Esophagus muscularis mucosa (tissue), 4 donors: ENCODE measurements around the gene ELL3. TPM values are rescaled to one million over a fixed set of nuclear protein-coding genes. Genes with fewer than 3 reads are reported as not detected.

Experiments used
- DNase-seq: peaks from one replicate; pipeline ENCODE4 v3.0.0-alpha.2; 2017; ENCODE audit errors: extremely low spot score
- H3K27ac ChIP-seq, 4 donors: fragments of 200-600 bp; sonication (generic); replicated peaks in 1 of 4; 1 replicate in 3 of 4; 2 replicates in 1 of 4; pipeline ENCODE4 v1.5.1; 2016 to 2019; ENCODE audit warnings: mild to moderate bottlenecking in 1 of 4
- H3K27me3 ChIP-seq, 4 donors: fragments of 200-600 bp; sonication (generic); one replicate each; pipeline versions ENCODE4 v1.5.1 to v1.6.0; 2016 to 2019
- H3K36me3 ChIP-seq, 4 donors: fragments of 200-600 bp; sonication (generic); one replicate each; pipeline ENCODE4 v1.5.1; 2016 to 2019
- H3K4me1 ChIP-seq, 4 donors: fragments of 200-600 bp; sonication (generic); one replicate each; pipeline ENCODE4 v1.5.1; 2016 to 2019
- H3K4me3 ChIP-seq, 4 donors: fragments of 200-600 bp; sonication (generic); 1 replicate in 2 of 4; 2 replicates in 2 of 4; pipeline ENCODE4 v1.5.1; 2016 to 2019; ENCODE audit warnings: mild to moderate bottlenecking in 4 of 4, moderate library complexity in 1 of 4
- H3K9me3 ChIP-seq, 4 donors: fragments of 200-600 bp; sonication (generic); 1 replicate in 3 of 4; 2 replicates in 1 of 4; pipeline ENCODE4 v1.5.1; 2016 to 2019
- CTCF ChIP-seq, 3 experiments: fragments of 200-600 bp in 2 of 3; fragments of 450-650 bp in 1 of 3; sonication (generic) in 2 of 3; IDR thresholded peaks; one replicate each; pipeline ENCODE4 v1.5.1; 2017 to 2019; ENCODE audit warnings: antibody characterized with exemption in 3 of 3, mild to moderate bottlenecking in 2 of 3, moderate library complexity in 1 of 3
- EP300 ChIP-seq: sonication (generic); formaldehyde crosslinking; IDR thresholded peaks from one replicate; pipeline ENCODE4 v1.6.1; 2017; ENCODE audit warnings: antibody characterized with exemption
- POLR2A ChIP-seq: fragments of 450-650 bp; IDR thresholded peaks from one replicate; pipeline ENCODE4 v1.6.1; 2017; ENCODE audit warnings: antibody characterized with exemption, moderate library complexity, mild to moderate bottlenecking, low read depth
- POLR2AphosphoS5 ChIP-seq, 2 donors: sonication (generic); formaldehyde crosslinking; IDR thresholded peaks; one replicate each; pipeline ENCODE4 v1.6.1; 2017; ENCODE audit warnings: antibody characterized with exemption in 2 of 2
- WGBS: methylation state at CpG from one replicate; pipeline ENCODE4 v1.1.5; 2018; 5-methylcytosine and 5-hydroxymethylcytosine counted together
- intact Hi-C: fragments of 100-400 bp; cut with DNase I; formaldehyde crosslinking; loops from one replicate; pipeline ENCODE4 v1.15.1; 2023
- total RNA-seq, 4 donors: library from RNA; depleted of rRNA; stranded (reverse); fragments of >200 nt; gene quantifications; one replicate each; pipeline versions ENCODE4 v1.1.0 to v1.2.1, GENCODE V29; 2016

The ELL3 gene
- total RNA-seq, 4 donors from 2014 or later, result 3.0 to 7.7 (median 4.1) TPM

GRCh38 chr15:43799209-43799944 lies 22.6 kb upstream of the ELL3 start:
- Histone ChIP-seq H3K4me1 (peaks cover 40 to 68% (median 65%) of the 10 kb centered on the region in 4 donors), H3K9me3 (no peaks in the 10 kb centered on the region), H3K36me3 (peaks cover 10 to 83% (median 69%) of the 10 kb centered on the region in 4 donors), H3K27me3 (peaks cover 0 to 4% (median 0%) of the 10 kb centered on the region in 4 donors), H3K4me3 (no peak overlapping the region), H3K27ac (peak overlapping the region; percentile 90 to 95 (median 92))
- no peak for DNase-seq
- TF ChIP-seq EP300 (no peak), CTCF (IDR thresholded peaks at IDR 0.05) (no peak), POLR2AphosphoS5 (IDR thresholded peaks at IDR 0.05) (no peak), POLR2A (no peak)
- WGBS, result 86% methylated on average over 15 of the region's 16 CpGs
- intact Hi-C loops, result no loop called here

- peaks cover 53 to 84% (median 78%) of the 10 kb centered on the region in 4 donors for H3K4me1 ChIP-seq
- no peaks in the 10 kb centered on the region for H3K9me3 ChIP-seq
- intact Hi-C loops, result no loop called here
- 89% methylated on average over 3 of the region's 3 CpGs for WGBS
- peak overlapping the region in 1 of 4 donors; percentile 9 for H3K27ac ChIP-seq
- DNase-seq, result no peak
- H3K36me3 ChIP-seq, result peaks cover 10 to 68% (median 55%) of the 10 kb centered on the region in 4 donors
- TF ChIP-seq CTCF (IDR thresholded peaks at IDR 0.05) (no peak), EP300 (no peak), POLR2AphosphoS5 (IDR thresholded peaks at IDR 0.05) (no peak)
- no peak overlapping the region for H3K4me3 ChIP-seq
- peaks cover 0 to 4% (median 0%) of the 10 kb centered on the region in 4 donors for H3K27me3 ChIP-seq
Measured at GRCh38 chr15:43796566-43796965, 19.8 kb upstream of the ELL3 start.

GRCh38 chr15:43795997-43796396 lies 19.2 kb upstream of the ELL3 start:
- peaks cover 0 to 4% (median 0%) of the 10 kb centered on the region in 4 donors for H3K27me3 ChIP-seq
- peak overlapping the region in 2 of 4 donors; percentile 9 to 25 for H3K27ac ChIP-seq
- intact Hi-C loops, result no loop called here
- H3K4me1 ChIP-seq, result peaks cover 47 to 78% (median 75%) of the 10 kb centered on the region in 4 donors
- no peaks in the 10 kb centered on the region for H3K9me3 ChIP-seq
- no peak overlapping the region for H3K4me3 ChIP-seq
- TF ChIP-seq POLR2AphosphoS5 (IDR thresholded peaks at IDR 0.05), result no peak
- TF ChIP-seq POLR2A, result no peak
- TF ChIP-seq EP300, result no peak
- no peak for TF ChIP-seq CTCF (IDR thresholded peaks at IDR 0.05)
- DNase-seq, result no peak
- H3K36me3 ChIP-seq, result peaks cover 10 to 65% (median 54%) of the 10 kb centered on the region in 4 donors

GRCh38 chr15:43795197-43795596 lies 18.4 kb upstream of the ELL3 start:
- DNase-seq, result no peak
- no peak overlapping the region for H3K4me3 ChIP-seq
- H3K27me3 ChIP-seq, result peaks cover 0 to 4% (median 0%) of the 10 kb centered on the region in 4 donors
- no peaks in the 10 kb centered on the region for H3K9me3 ChIP-seq
- intact Hi-C loops, result no loop called here
- peaks cover 47 to 75% (median 73%) of the 10 kb centered on the region in 4 donors for H3K4me1 ChIP-seq
- WGBS, result 73% methylated on average over 2 of the region's 2 CpGs
- H3K27ac ChIP-seq, result peak overlapping the region in 3 of 4 donors; percentile 20 to 98 (median 32)
- TF ChIP-seq POLR2A (no peak), CTCF (IDR thresholded peaks at IDR 0.05) (no peak), EP300 (no peak), POLR2AphosphoS5 (IDR thresholded peaks at IDR 0.05) (no peak)
- H3K36me3 ChIP-seq, result peaks cover 10 to 65% (median 54%) of the 10 kb centered on the region in 4 donors
